DND-41 (cell line): ENCODE data around the gene APPL2.
"Not testable (repeated sequence)": the region's sequence is repeated elsewhere in the genome, so short reads cannot be mapped to it uniquely, and the experiment has no call there.

Source experiments
- ATAC-seq: fragments of 200-7000 bp; cut with Tn5 transposase; 3 replicates; pipeline ENCODE4 v1.9.1; 2021; ENCODE audit warnings: low read depth; ENCODE audit not compliant: insufficient read depth
- DNase-seq: peaks from one replicate; pipeline ENCODE4 v3.0.0-alpha.2; 2020
- H2AFZ ChIP-seq: 2 replicates; pipeline ENCODE4 v1.6.0; 2012; ENCODE audit warnings: low read depth, low read length
- H3K27ac ChIP-seq: 2 replicates; pipeline ENCODE4 v1.5.1; 2012; ENCODE audit warnings: low read length, inconsistent platforms
- H3K27me3 ChIP-seq: fragments of 200-600 bp; sonication (generic); 2 replicates; pipeline ENCODE4 v1.6.0; 2012; ENCODE audit warnings: low read length, mild to moderate bottlenecking, inconsistent platforms; ENCODE audit not compliant: insufficient read depth, poor library complexity
- H3K36me3 ChIP-seq: 2 replicates; pipeline ENCODE4 v1.5.1; 2012; ENCODE audit warnings: low read length, inconsistent platforms; ENCODE audit not compliant: insufficient read depth
- H3K4me1 ChIP-seq: 2 replicates; pipeline ENCODE4 v1.5.1; 2012; ENCODE audit warnings: mild to moderate bottlenecking, low read length; ENCODE audit not compliant: insufficient read depth
- H3K4me2 ChIP-seq: 2 replicates; pipeline ENCODE4 v1.6.0; 2012; ENCODE audit warnings: mild to moderate bottlenecking, moderate library complexity, low read length, inconsistent platforms; ENCODE audit not compliant: insufficient read depth
- H3K4me3 ChIP-seq, 2 experiments: fragments of 200-600 bp in 1 of 2; shearing (Covaris generic) in 1 of 2; 2 replicates each; pipeline ENCODE4 v1.5.1; 2012 to 2016; ENCODE audit warnings: inconsistent platforms in 2 of 2, low read length in 2 of 2, mild to moderate bottlenecking in 2 of 2, low read depth in 1 of 2, moderate library complexity in 1 of 2
- H3K79me2 ChIP-seq: 2 replicates; pipeline ENCODE4 v1.6.0; 2012; ENCODE audit warnings: low read length, inconsistent platforms; ENCODE audit not compliant: insufficient read depth
- H3K9ac ChIP-seq: 2 replicates; pipeline ENCODE4 v1.6.0; 2012; ENCODE audit warnings: low read depth, mild to moderate bottlenecking, inconsistent platforms, low read length, moderate library complexity
- H3K9me3 ChIP-seq: 2 replicates; pipeline ENCODE4 v1.5.1; 2012; ENCODE audit warnings: low read length, moderate library complexity, mild to moderate bottlenecking, inconsistent platforms; ENCODE audit not compliant: insufficient read depth, severe bottlenecking
- H4K20me1 ChIP-seq: 2 replicates; pipeline ENCODE4 v1.6.0; 2012; ENCODE audit warnings: low read length; ENCODE audit not compliant: insufficient read depth
- EZH2 ChIP-seq: IDR thresholded peaks from 3 replicates; pipeline ENCODE4 v1.6.1; 2012; ENCODE audit warnings: borderline replicate concordance, low read depth, mild to moderate bottlenecking, moderate library complexity, low read length, inconsistent platforms; ENCODE audit not compliant: severe bottlenecking
- TF ChIP-seq, protein P1 (sequence below): IDR thresholded peaks from 2 replicates; pipeline ENCODE4 v1.5.1; 2012; ENCODE audit warnings: borderline replicate concordance, low read length, moderate library complexity, mild to moderate bottlenecking; ENCODE audit not compliant: poor library complexity, severe bottlenecking; ENCODE audit errors: extremely low read depth

APPL2 gene

DNA sequence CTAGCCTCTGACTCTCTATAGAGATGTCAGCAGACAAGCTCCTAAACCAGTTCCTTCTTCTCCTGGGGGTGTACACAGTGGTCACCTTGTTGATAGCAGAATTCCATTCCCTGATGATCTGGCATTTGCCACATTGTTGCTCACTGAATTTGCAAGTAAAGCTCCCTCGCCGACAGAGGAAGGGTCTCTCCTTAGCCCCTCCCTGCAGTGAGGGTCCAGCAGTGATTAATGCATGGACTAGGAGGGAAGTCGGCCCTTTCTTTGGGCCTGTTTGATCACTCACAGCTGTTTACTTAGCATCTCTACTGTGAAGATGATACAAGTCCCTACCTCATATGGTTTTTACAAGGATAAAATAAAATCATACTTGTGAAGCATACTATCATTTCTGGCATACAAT, 23.3 kb upstream of the APPL2 start:
- Histone ChIP-seq H2AFZ (no peak overlapping the region), H3K27ac (no peak overlapping the region), H3K4me1 (no peaks in the 10 kb centered on the region), H3K4me2 (no peak overlapping the region), H3K9me3 (no peaks in the 10 kb centered on the region), H3K27me3 (no peaks in the 10 kb centered on the region), H3K36me3 (no peaks in the 10 kb centered on the region), H3K4me3 (no peak overlapping the region), H3K9ac (no peak overlapping the region), H3K79me2 (no peaks in the 10 kb centered on the region), H4K20me1 (no peaks in the 10 kb centered on the region)
- TF ChIP-seq, protein P1, sequence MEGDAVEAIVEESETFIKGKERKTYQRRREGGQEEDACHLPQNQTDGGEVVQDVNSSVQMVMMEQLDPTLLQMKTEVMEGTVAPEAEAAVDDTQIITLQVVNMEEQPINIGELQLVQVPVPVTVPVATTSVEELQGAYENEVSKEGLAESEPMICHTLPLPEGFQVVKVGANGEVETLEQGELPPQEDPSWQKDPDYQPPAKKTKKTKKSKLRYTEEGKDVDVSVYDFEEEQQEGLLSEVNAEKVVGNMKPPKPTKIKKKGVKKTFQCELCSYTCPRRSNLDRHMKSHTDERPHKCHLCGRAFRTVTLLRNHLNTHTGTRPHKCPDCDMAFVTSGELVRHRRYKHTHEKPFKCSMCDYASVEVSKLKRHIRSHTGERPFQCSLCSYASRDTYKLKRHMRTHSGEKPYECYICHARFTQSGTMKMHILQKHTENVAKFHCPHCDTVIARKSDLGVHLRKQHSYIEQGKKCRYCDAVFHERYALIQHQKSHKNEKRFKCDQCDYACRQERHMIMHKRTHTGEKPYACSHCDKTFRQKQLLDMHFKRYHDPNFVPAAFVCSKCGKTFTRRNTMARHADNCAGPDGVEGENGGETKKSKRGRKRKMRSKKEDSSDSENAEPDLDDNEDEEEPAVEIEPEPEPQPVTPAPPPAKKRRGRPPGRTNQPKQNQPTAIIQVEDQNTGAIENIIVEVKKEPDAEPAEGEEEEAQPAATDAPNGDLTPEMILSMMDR = no peak
- no peak for TF ChIP-seq EZH2
- ATAC-seq (no peak), DNase-seq (no peak)

DNA sequence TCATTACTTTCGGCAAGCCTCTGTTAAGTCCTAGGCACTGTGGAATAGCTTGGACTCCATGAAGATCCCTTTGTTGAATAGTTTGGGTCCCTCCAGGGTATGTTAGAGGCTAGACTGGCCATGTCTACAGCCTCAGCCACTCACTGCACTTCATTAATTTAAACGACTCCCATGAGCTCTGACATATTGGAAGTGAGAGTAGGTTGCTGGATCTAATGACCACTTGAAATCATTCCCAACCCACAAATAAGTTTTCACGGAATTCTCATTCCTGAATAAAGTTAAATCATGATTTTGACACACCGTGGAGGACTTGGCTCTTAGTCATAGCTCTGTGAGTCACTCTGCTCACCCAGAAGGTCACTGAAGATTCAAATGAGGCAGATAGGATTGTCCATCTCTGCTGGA, 21.4 kb upstream of the APPL2 start:
- Histone ChIP-seq H3K4me1 (no peaks in the 10 kb centered on the region), H4K20me1 (no peaks in the 10 kb centered on the region), H3K4me2 (no peak overlapping the region), H3K27me3 (no peaks in the 10 kb centered on the region), H3K9ac (no peak overlapping the region), H3K9me3 (no peaks in the 10 kb centered on the region), H2AFZ (no peak overlapping the region), H3K36me3 (no peaks in the 10 kb centered on the region), H3K79me2 (no peaks in the 10 kb centered on the region), H3K4me3 (no peak overlapping the region), H3K27ac (no peak overlapping the region)
- ATAC-seq (no peak), DNase-seq (no peak)
- TF ChIP-seq, protein P1 = no peak
- TF ChIP-seq EZH2 = no peak

DNA sequence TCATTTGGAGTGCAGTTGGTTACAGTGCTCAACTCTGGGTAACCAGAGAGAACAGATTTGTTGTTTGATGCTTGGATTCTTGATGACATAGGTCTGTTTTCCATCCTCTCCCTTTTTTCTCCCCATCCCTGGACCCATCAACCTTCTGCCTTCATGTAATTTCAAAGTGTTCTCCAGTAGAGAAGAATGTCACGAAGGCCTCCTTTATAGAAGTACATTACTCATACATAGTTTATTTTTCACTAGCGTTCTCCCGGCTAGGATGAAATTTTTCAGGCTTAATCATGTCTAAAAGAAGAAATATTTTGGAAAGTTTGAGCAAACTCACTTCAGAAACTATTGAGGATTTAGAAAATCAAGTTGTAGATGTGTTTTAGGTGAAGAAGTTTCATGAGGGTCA, 20.9 kb upstream of the APPL2 start:
- TF ChIP-seq EZH2 = no peak
- TF ChIP-seq, protein P1 = no peak
- no peak for ATAC-seq
- no peak for DNase-seq
- H3K79me2 ChIP-seq = no peaks in the 10 kb centered on the region
- no peak overlapping the region for H3K4me2 ChIP-seq
- H3K9me3 ChIP-seq = no peaks in the 10 kb centered on the region
- no peak overlapping the region for H3K9ac ChIP-seq
- no peaks in the 10 kb centered on the region for H3K4me1 ChIP-seq
- no peak overlapping the region for H3K4me3 ChIP-seq
- no peak overlapping the region for H2AFZ ChIP-seq
- no peaks in the 10 kb centered on the region for H3K36me3 ChIP-seq
- H4K20me1 ChIP-seq = no peaks in the 10 kb centered on the region
- H3K27me3 ChIP-seq = no peaks in the 10 kb centered on the region
- no peak overlapping the region for H3K27ac ChIP-seq

DNA sequence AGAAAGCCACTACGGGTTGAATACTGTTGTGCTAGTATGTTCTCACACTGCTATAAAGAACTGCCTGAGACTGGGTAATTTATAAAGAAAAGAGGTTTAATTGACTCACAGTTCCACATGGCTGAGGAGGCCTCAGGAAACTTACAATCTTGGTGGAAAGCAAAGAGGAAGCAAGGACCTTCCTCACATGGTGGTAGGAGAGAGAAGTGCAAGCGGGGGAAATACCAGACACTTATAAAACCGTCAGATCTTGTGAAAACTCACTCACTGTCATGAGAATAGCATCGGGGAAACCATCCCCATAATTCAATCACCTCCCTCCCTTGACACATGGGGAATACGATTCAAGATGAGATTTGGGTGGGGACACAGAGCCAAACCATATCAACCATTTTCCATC, 20.5 kb upstream of the APPL2 start:
- ATAC-seq, H2AFZ ChIP-seq, H3K36me3 ChIP-seq, H3K27me3 ChIP-seq, H3K4me1 ChIP-seq, H4K20me1 ChIP-seq, H3K4me2 ChIP-seq, DNase-seq, H3K79me2 ChIP-seq, H3K9me3 ChIP-seq, H3K27ac ChIP-seq, H3K4me3 ChIP-seq, H3K9ac ChIP-seq: not testable (repeated sequence)
